DND-41 (cell line): ENCODE results near the gene GRIK4.
"Not testable (repeated sequence)": the region's sequence is repeated elsewhere in the genome, so short reads cannot be mapped to it uniquely, and the experiment has no call there.

Experiments used
- ATAC-seq: fragments of 200-7000 bp; cut with Tn5 transposase; 3 replicates; pipeline ENCODE4 v1.9.1; 2021; ENCODE audit warnings: low read depth; ENCODE audit not compliant: insufficient read depth
- DNase-seq: peaks from one replicate; pipeline ENCODE4 v3.0.0-alpha.2; 2020
- H2AFZ ChIP-seq: 2 replicates; pipeline ENCODE4 v1.6.0; 2012; ENCODE audit warnings: low read depth, low read length
- H3K27ac ChIP-seq: 2 replicates; pipeline ENCODE4 v1.5.1; 2012; ENCODE audit warnings: low read length, inconsistent platforms
- H3K27me3 ChIP-seq: fragments of 200-600 bp; sonication (generic); 2 replicates; pipeline ENCODE4 v1.6.0; 2012; ENCODE audit warnings: low read length, mild to moderate bottlenecking, inconsistent platforms; ENCODE audit not compliant: insufficient read depth, poor library complexity
- H3K36me3 ChIP-seq: 2 replicates; pipeline ENCODE4 v1.5.1; 2012; ENCODE audit warnings: low read length, inconsistent platforms; ENCODE audit not compliant: insufficient read depth
- H3K4me1 ChIP-seq: 2 replicates; pipeline ENCODE4 v1.5.1; 2012; ENCODE audit warnings: mild to moderate bottlenecking, low read length; ENCODE audit not compliant: insufficient read depth
- H3K4me2 ChIP-seq: 2 replicates; pipeline ENCODE4 v1.6.0; 2012; ENCODE audit warnings: mild to moderate bottlenecking, moderate library complexity, low read length, inconsistent platforms; ENCODE audit not compliant: insufficient read depth
- H3K4me3 ChIP-seq, 2 experiments: fragments of 200-600 bp in 1 of 2; shearing (Covaris generic) in 1 of 2; 2 replicates each; pipeline ENCODE4 v1.5.1; 2012 to 2016; ENCODE audit warnings: inconsistent platforms in 2 of 2, low read length in 2 of 2, mild to moderate bottlenecking in 2 of 2, low read depth in 1 of 2, moderate library complexity in 1 of 2
- H3K79me2 ChIP-seq: 2 replicates; pipeline ENCODE4 v1.6.0; 2012; ENCODE audit warnings: low read length, inconsistent platforms; ENCODE audit not compliant: insufficient read depth
- H3K9ac ChIP-seq: 2 replicates; pipeline ENCODE4 v1.6.0; 2012; ENCODE audit warnings: low read depth, mild to moderate bottlenecking, inconsistent platforms, low read length, moderate library complexity
- H3K9me3 ChIP-seq: 2 replicates; pipeline ENCODE4 v1.5.1; 2012; ENCODE audit warnings: low read length, moderate library complexity, mild to moderate bottlenecking, inconsistent platforms; ENCODE audit not compliant: insufficient read depth, severe bottlenecking
- H4K20me1 ChIP-seq: 2 replicates; pipeline ENCODE4 v1.6.0; 2012; ENCODE audit warnings: low read length; ENCODE audit not compliant: insufficient read depth
- EZH2 ChIP-seq: IDR thresholded peaks from 3 replicates; pipeline ENCODE4 v1.6.1; 2012; ENCODE audit warnings: borderline replicate concordance, low read depth, mild to moderate bottlenecking, moderate library complexity, low read length, inconsistent platforms; ENCODE audit not compliant: severe bottlenecking
- TF ChIP-seq, protein P1 (sequence below): IDR thresholded peaks from 2 replicates; pipeline ENCODE4 v1.5.1; 2012; ENCODE audit warnings: borderline replicate concordance, low read length, moderate library complexity, mild to moderate bottlenecking; ENCODE audit not compliant: poor library complexity, severe bottlenecking; ENCODE audit errors: extremely low read depth

The GRIK4 gene

DNA sequence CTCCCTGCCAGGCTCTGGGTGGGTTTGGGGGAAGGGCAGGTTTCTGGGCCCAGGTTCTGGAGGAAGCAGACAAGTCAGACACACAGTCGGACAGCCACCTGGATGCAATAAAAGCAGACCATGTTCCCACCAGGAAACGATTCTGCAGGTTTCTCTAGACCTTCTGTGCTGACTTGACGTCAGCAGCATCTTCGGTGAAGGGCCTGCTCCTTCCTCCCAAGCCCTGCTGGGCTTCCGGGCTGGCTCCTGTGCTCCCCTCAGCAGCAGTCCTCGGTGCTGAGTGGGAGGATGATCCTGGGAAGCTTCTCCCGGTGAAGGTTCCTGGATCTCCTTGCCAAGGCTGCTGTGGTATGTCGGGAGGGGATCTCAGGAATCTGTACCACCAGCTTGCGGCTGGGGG, 240.0 kb downstream of the GRIK4 start:
- peaks cover 5% of the 10 kb centered on the region; the same call in 1 of the 2 replicates for H4K20me1 ChIP-seq
- H3K27ac ChIP-seq = no peak overlapping the region
- H3K36me3 ChIP-seq = no peaks in the 10 kb centered on the region
- H3K27me3 ChIP-seq = peaks cover 25% of the 10 kb centered on the region
- H3K4me3 ChIP-seq = no peak overlapping the region
- no peak overlapping the region for H3K4me2 ChIP-seq
- H2AFZ ChIP-seq = no peak overlapping the region
- H3K9me3 ChIP-seq = no peaks in the 10 kb centered on the region
- H3K9ac ChIP-seq = no peak overlapping the region
- H3K79me2 ChIP-seq = no peaks in the 10 kb centered on the region
- DNase-seq = no peak
- ATAC-seq = no peak
- H3K4me1 ChIP-seq = no peaks in the 10 kb centered on the region
- TF ChIP-seq EZH2 = no peak
- TF ChIP-seq, protein P1, sequence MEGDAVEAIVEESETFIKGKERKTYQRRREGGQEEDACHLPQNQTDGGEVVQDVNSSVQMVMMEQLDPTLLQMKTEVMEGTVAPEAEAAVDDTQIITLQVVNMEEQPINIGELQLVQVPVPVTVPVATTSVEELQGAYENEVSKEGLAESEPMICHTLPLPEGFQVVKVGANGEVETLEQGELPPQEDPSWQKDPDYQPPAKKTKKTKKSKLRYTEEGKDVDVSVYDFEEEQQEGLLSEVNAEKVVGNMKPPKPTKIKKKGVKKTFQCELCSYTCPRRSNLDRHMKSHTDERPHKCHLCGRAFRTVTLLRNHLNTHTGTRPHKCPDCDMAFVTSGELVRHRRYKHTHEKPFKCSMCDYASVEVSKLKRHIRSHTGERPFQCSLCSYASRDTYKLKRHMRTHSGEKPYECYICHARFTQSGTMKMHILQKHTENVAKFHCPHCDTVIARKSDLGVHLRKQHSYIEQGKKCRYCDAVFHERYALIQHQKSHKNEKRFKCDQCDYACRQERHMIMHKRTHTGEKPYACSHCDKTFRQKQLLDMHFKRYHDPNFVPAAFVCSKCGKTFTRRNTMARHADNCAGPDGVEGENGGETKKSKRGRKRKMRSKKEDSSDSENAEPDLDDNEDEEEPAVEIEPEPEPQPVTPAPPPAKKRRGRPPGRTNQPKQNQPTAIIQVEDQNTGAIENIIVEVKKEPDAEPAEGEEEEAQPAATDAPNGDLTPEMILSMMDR = no peak

GRCh38 chr11:120752668-120753067, 241.1 kb downstream of the GRIK4 start:
- Histone ChIP-seq H3K79me2 (no peaks in the 10 kb centered on the region), H4K20me1 (peaks cover 5% of the 10 kb centered on the region; the same call in 1 of the 2 replicates), H2AFZ (no peak overlapping the region), H3K9me3 (no peaks in the 10 kb centered on the region), H3K4me3 (no peak overlapping the region), H3K4me1 (no peaks in the 10 kb centered on the region), H3K27ac (no peak overlapping the region), H3K36me3 (no peaks in the 10 kb centered on the region), H3K9ac (no peak overlapping the region), H3K27me3 (peaks cover 24% of the 10 kb centered on the region), H3K4me2 (no peak overlapping the region)
- no peak for DNase-seq
- no peak for ATAC-seq
- TF ChIP-seq, protein P1 = no peak
- TF ChIP-seq EZH2 = no peak

DNA sequence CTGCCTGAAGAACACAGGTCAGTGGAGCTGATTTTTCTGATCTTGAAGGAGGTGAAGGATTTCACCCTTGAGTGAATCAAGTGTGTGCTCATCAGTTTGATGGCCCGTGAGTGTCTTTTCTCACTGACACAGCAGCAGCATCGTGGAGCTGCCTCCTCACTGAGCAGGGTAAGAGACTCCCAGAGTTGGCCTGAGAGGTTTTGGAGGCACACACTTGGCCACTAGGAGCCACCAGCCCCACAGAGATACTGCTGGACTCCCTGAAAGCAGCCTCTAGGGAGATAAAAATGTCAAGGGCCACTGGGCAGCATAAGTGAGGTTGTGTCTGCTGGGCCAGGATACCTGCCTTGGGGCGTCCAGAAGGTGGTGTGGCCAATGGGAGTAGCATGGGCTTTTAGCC, 245.4 kb downstream of the GRIK4 start:
- Histone ChIP-seq H3K36me3 (no peaks in the 10 kb centered on the region), H3K9me3 (no peaks in the 10 kb centered on the region), H3K4me2 (no peak overlapping the region), H3K27me3 (peaks cover 8% of the 10 kb centered on the region), H3K9ac (no peak overlapping the region), H3K79me2 (no peaks in the 10 kb centered on the region), H3K27ac (no peak overlapping the region), H2AFZ (no peak overlapping the region), H3K4me1 (no peaks in the 10 kb centered on the region), H4K20me1 (0 out of 2 replicates have a peak, but pooled peaks cover under 1% of the 10 kb centered on the region), H3K4me3 (no peak overlapping the region)
- no peak for ATAC-seq
- DNase-seq = no peak
- no peak for TF ChIP-seq EZH2
- TF ChIP-seq, protein P1 = no peak

GRCh38 chr11:120759046-120759445, 247.5 kb downstream of the GRIK4 start:
- Histone ChIP-seq H3K27ac (no peak overlapping the region), H3K4me2 (no peak overlapping the region), H3K9ac (no peak overlapping the region), H2AFZ (no peak overlapping the region), H3K4me3 (no peak overlapping the region), H3K4me1 (no peaks in the 10 kb centered on the region), H3K27me3 (peaks cover 3% of the 10 kb centered on the region), H3K36me3 (no peaks in the 10 kb centered on the region), H3K79me2 (no peaks in the 10 kb centered on the region), H4K20me1 (no peaks in the 10 kb centered on the region), H3K9me3 (no peaks in the 10 kb centered on the region)
- TF ChIP-seq, protein P1 = no peak
- TF ChIP-seq EZH2 = no peak
- ATAC-seq (no peak), DNase-seq (no peak)

DNA sequence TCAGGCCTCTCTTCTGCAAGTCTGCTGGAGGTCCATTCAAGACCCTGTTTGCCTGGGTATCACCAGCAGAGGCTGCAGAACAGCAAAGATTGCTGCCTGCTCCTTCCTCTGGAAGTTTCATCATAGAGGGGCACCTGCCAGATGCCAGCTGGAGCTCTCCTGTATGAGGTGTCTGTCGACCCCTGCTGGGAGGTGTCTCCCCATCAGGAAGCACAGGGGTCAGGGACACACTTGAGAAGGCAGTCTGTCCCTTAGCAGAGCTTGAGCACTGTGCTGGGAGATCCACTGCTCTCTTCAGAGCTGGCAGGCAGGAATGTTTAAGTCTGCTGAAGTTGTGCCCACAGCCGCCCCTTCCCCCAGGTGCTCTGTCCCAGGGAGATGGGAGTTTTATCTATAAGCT, 254.2 kb downstream of the GRIK4 start:
- not testable (repeated sequence) for DNase-seq, H4K20me1 ChIP-seq, H3K27me3 ChIP-seq, H3K9ac ChIP-seq, H3K9me3 ChIP-seq, H3K36me3 ChIP-seq, H3K4me2 ChIP-seq, H3K79me2 ChIP-seq, H2AFZ ChIP-seq, H3K4me3 ChIP-seq, H3K4me1 ChIP-seq, H3K27ac ChIP-seq, ATAC-seq
